Smooth muscle cell (in vitro differentiated cells): ENCODE measurements around the gene VPS13A. TPM values are rescaled to one million over a fixed set of nuclear protein-coding genes. Genes with fewer than 3 reads are reported as not detected.

Source experiments
- DNase-seq: peaks from one replicate; lab custom pipeline; 2025; ENCODE audit not compliant: unreplicated experiment; lab: John Stamatoyannopoulos, UW
- H2AFZ ChIP-seq: fragments of 200-600 bp; sonication (generic); 2 replicates; pipeline ENCODE4 v1.6.0; 2016; ENCODE audit warnings: antibody characterized with exemption, low read depth, mild to moderate bottlenecking
- H3F3A ChIP-seq: fragments of 200-600 bp; sonication (generic); 2 replicates; pipeline ENCODE4 v1.6.0; 2017; ENCODE audit warnings: antibody characterized with exemption, low read depth
- H3K27ac ChIP-seq: fragments of 200-600 bp; sonication (generic); 2 replicates; pipeline ENCODE4 v1.5.1; 2016; ENCODE audit warnings: low read depth, mild to moderate bottlenecking
- H3K27me3 ChIP-seq: fragments of 200-600 bp; sonication (generic); 2 replicates; pipeline ENCODE4 v1.6.1; 2016; ENCODE audit warnings: low read depth, mild to moderate bottlenecking
- H3K36me3 ChIP-seq: fragments of 200-600 bp; sonication (generic); 2 replicates; pipeline ENCODE4 v1.5.1; 2016; ENCODE audit warnings: low read depth
- H3K4me1 ChIP-seq: fragments of 200-600 bp; sonication (generic); 2 replicates; pipeline ENCODE4 v1.5.1; 2016; ENCODE audit warnings: low read depth
- H3K4me2 ChIP-seq: fragments of 200-600 bp; sonication (generic); 2 replicates; pipeline ENCODE4 v1.6.0; 2016; ENCODE audit warnings: mild to moderate bottlenecking
- H3K4me3 ChIP-seq: fragments of 200-600 bp; sonication (generic); 2 replicates; pipeline ENCODE4 v1.5.1; 2016; ENCODE audit warnings: mild to moderate bottlenecking
- H3K79me2 ChIP-seq: fragments of 200-600 bp; sonication (generic); 2 replicates; pipeline ENCODE4 v1.6.0; 2016; ENCODE audit warnings: low read depth, mild to moderate bottlenecking
- H3K9ac ChIP-seq: fragments of 200-600 bp; sonication (generic); 2 replicates; pipeline ENCODE4 v1.6.0; 2016; ENCODE audit warnings: low read depth
- H3K9me3 ChIP-seq: fragments of 200-600 bp; sonication (generic); replicated peaks from 2 replicates; pipeline ENCODE4 v1.5.1; 2016; ENCODE audit warnings: low read depth
- H4K20me1 ChIP-seq: fragments of 200-600 bp; sonication (generic); 2 replicates; pipeline ENCODE4 v1.6.0; 2016; ENCODE audit warnings: low read depth
- CTCF ChIP-seq: fragments of 200-600 bp; sonication (generic); IDR thresholded peaks from 2 replicates; pipeline ENCODE4 v1.5.1; 2017; ENCODE audit warnings: borderline replicate concordance, mild to moderate bottlenecking, antibody characterized with exemption; ENCODE audit not compliant: insufficient read depth, poor library complexity, severe bottlenecking
- WGBS: methylation state at CpG from one replicate; pipeline ENCODE4 v1.1.7; 2016; ENCODE audit warnings: low lambda C conversion rate; 5-methylcytosine and 5-hydroxymethylcytosine counted together
- polyA plus RNA-seq: library from polyadenylated mRNA; unstranded; fragments of >200 nt; fragmentation: Nextera tagmentation; extraction: Ambion mirVana; gene quantifications from 2 replicates; pipeline ENCODE4 v1.2.1, GENCODE V29; 2016
- total RNA-seq: library from RNA; depleted of rRNA; stranded (reverse); fragments of >200 nt; gene quantifications from 2 replicates; pipeline ENCODE4 v1.2.3, GENCODE V29; 2014

Gene VPS13A
- total and polyA plus RNA-seq, 2 experiments from 2014 or later: 1.6 to 17.0 TPM

DNA sequence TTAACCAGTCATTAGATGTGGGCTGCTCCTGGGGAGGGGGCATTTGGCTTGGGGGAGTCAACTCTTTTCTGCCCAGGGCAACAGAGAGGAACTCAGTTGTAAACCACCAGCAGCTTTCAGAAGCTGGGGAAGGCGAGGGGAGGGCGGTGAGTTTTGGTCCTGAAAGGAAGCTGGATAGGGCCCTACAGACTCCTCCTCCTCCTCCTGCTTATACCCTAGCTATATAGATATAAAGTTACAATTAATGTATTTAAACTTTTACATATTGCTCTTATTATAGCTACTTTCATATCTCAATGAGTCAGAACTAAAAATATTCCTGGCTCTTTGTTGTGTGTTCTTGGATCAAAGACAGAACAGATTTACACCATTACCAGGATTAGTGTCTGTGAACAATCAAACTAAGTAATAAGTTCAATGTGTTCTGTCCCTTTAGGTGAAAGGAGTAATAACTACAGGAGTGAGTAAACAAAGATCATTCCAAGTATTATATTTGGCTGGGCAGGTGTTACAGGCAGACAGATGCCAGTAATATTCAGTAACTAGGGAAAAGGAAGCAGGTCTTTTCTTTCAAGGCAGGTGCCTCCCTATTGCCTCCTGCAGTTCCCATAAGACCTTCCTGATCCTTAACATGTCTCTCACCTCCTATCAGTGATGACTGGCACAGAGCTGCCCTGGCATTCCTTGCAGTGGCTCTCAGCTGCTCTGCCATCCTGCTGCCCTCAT is 20.5 kb upstream of the VPS13A start:
- 80% methylated on average over 2 of the region's 2 CpGs for WGBS
- no peaks in the 10 kb centered on the region for H3K79me2 ChIP-seq
- DNase-seq: no peak
- no peak overlapping the region for H3K4me3 ChIP-seq
- no peaks in the 10 kb centered on the region for H3F3A ChIP-seq
- H3K36me3 ChIP-seq: no peaks in the 10 kb centered on the region
- no peak overlapping the region for H3K27ac ChIP-seq
- H3K27me3 ChIP-seq: peaks cover 21% of the 10 kb centered on the region
- H3K4me1 ChIP-seq: no peaks in the 10 kb centered on the region
- no peak overlapping the region for H2AFZ ChIP-seq
- no peaks in the 10 kb centered on the region for H4K20me1 ChIP-seq
- no peak overlapping the region for H3K9ac ChIP-seq
- no peak overlapping the region for H3K4me2 ChIP-seq
- no peaks in the 10 kb centered on the region for H3K9me3 ChIP-seq
- no peak for TF ChIP-seq CTCF

- H2AFZ ChIP-seq: no peak overlapping the region
- H3K9me3 ChIP-seq: no peaks in the 10 kb centered on the region
- H3K4me2 ChIP-seq: no peak overlapping the region
- H3K27me3 ChIP-seq: peaks cover 4% of the 10 kb centered on the region
- no peak for TF ChIP-seq CTCF
- no peaks in the 10 kb centered on the region for H4K20me1 ChIP-seq
- no peaks in the 10 kb centered on the region for H3K79me2 ChIP-seq
- no peaks in the 10 kb centered on the region for H3K36me3 ChIP-seq
- H3K4me1 ChIP-seq: no peaks in the 10 kb centered on the region
- H3K9ac ChIP-seq: no peak overlapping the region
- no peak overlapping the region for H3K27ac ChIP-seq
- DNase-seq: no peak
- WGBS: 87% methylated on average over 6 of the region's 6 CpGs
- no peak overlapping the region for H3K4me3 ChIP-seq
- H3F3A ChIP-seq: no peaks in the 10 kb centered on the region
Observed at GRCh38 chr9:77158772-77159513, 18.4 kb upstream of the VPS13A start.

- Histone ChIP-seq H4K20me1 (no peaks in the 10 kb centered on the region), H2AFZ (no peak overlapping the region), H3K79me2 (no peaks in the 10 kb centered on the region), H3K27ac (no peak overlapping the region), H3K4me2 (no peak overlapping the region), H3K9me3 (no peaks in the 10 kb centered on the region), H3K4me1 (no peaks in the 10 kb centered on the region), H3K36me3 (no peaks in the 10 kb centered on the region), H3K27me3 (peaks cover 4% of the 10 kb centered on the region), H3K4me3 (no peak overlapping the region), H3K9ac (no peak overlapping the region), H3F3A (no peaks in the 10 kb centered on the region)
- WGBS: 90% methylated on average over 3 of the region's 3 CpGs
- DNase-seq: no peak
- no peak for TF ChIP-seq CTCF
Observed at GRCh38 chr9:77161191-77161590, 16.1 kb upstream of the VPS13A start.

DNA sequence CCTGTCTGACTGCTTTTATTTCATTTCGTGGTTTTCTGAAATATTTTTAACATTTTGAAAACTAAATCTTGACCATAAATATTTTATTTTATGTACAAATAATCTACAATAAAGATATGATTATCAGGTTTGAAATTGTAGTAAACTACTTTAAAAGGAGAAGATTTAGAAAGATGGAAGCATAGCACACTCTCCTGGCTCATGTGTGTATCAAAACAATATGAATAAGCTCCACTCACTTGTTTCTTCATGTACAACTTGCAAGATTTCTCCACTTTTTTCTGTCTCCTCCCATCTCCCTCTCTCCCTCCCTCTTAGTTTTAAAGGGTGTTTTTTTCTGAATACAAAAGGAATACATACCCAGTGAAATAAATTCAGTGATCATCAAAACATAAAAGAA is 15.4 kb upstream of the VPS13A start:
- 71% methylated on average over 1 of the region's 1 CpG for WGBS
- Histone ChIP-seq H3K4me3 (no peak overlapping the region), H3K9ac (no peak overlapping the region), H3K4me2 (no peak overlapping the region), H3K9me3 (no peaks in the 10 kb centered on the region), H3K36me3 (no peaks in the 10 kb centered on the region), H2AFZ (no peak overlapping the region), H4K20me1 (no peaks in the 10 kb centered on the region), H3K27ac (no peak overlapping the region), H3K4me1 (no peaks in the 10 kb centered on the region), H3K27me3 (peaks cover 4% of the 10 kb centered on the region), H3K79me2 (no peaks in the 10 kb centered on the region), H3F3A (no peaks in the 10 kb centered on the region)
- no peak for DNase-seq
- no peak for TF ChIP-seq CTCF
